ENCODE data around the gene KANSL1L.

GRCh38 chr2:209984291-209984690 lies 186.9 kb downstream of the KANSL1L start:
- TF ChIP-seq, protein P1, sequence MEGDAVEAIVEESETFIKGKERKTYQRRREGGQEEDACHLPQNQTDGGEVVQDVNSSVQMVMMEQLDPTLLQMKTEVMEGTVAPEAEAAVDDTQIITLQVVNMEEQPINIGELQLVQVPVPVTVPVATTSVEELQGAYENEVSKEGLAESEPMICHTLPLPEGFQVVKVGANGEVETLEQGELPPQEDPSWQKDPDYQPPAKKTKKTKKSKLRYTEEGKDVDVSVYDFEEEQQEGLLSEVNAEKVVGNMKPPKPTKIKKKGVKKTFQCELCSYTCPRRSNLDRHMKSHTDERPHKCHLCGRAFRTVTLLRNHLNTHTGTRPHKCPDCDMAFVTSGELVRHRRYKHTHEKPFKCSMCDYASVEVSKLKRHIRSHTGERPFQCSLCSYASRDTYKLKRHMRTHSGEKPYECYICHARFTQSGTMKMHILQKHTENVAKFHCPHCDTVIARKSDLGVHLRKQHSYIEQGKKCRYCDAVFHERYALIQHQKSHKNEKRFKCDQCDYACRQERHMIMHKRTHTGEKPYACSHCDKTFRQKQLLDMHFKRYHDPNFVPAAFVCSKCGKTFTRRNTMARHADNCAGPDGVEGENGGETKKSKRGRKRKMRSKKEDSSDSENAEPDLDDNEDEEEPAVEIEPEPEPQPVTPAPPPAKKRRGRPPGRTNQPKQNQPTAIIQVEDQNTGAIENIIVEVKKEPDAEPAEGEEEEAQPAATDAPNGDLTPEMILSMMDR (IDR thresholded peaks at IDR 0.05), result no peak
- no peak for TF ChIP-seq SMC3 (IDR thresholded peaks at IDR 0.05)
- no peak for TF ChIP-seq POLR2A (IDR thresholded peaks at IDR 0.05; ENCODE audit: low read length)

Data from A549 (cell line).